ENCODE data around the gene IGFBP6. TPM values are rescaled to one million over a fixed set of nuclear protein-coding genes. Genes with fewer than 3 reads are reported as not detected.

IGFBP6 gene
- 1 to 10 TPM; 1.9 to 2.2 TPM for total RNA-seq

- H3K4me3 Mint-ChIP-seq, result peak within 1 kb of the TSS; percentile 76
- peaks cover 5% of the 10 kb centered on the region for H3K27me3 Mint-ChIP-seq
- peaks cover 41% of the 10 kb centered on the region for H3K4me1 Mint-ChIP-seq
- H3K27ac Mint-ChIP-seq, result peak within 1 kb of the TSS; percentile 81
- no peaks in the 10 kb centered on the region for H3K36me3 Mint-ChIP-seq
- H3K9me3 Mint-ChIP-seq, result no peaks in the 10 kb centered on the region
- peak; percentile 74 for DNase-seq
Measured at GRCh38 chr12:53097564-53098353, at the start of gene IGFBP6. Gene IGFBP6 (plus strand): TSS chr12:53097667. CDS start chr12:53097718, 51 bp downstream.

- Mint-ChIP-seq H3K27ac (no peak overlapping the region), H3K4me3 (no peak overlapping the region), H3K27me3 (peaks cover 12% of the 10 kb centered on the region), H3K36me3 (no peaks in the 10 kb centered on the region), H3K9me3 (no peaks in the 10 kb centered on the region), H3K4me1 (peaks cover 26% of the 10 kb centered on the region)
- DNase-seq, result no peak
Measured at GRCh38 chr12:53048033-53048779, 49.3 kb upstream of the IGFBP6 start.

GRCh38 chr12:53048780-53049401, 48.6 kb upstream of the IGFBP6 start:
- H3K4me3 Mint-ChIP-seq, result no peak overlapping the region
- no peak for DNase-seq
- no peak overlapping the region for H3K27ac Mint-ChIP-seq
- no peaks in the 10 kb centered on the region for H3K9me3 Mint-ChIP-seq
- H3K27me3 Mint-ChIP-seq, result peaks cover 12% of the 10 kb centered on the region
- H3K4me1 Mint-ChIP-seq, result peaks cover 26% of the 10 kb centered on the region
- H3K36me3 Mint-ChIP-seq, result no peaks in the 10 kb centered on the region

- Mint-ChIP-seq H3K27me3 (peaks cover 12% of the 10 kb centered on the region), H3K9me3 (no peaks in the 10 kb centered on the region), H3K36me3 (no peaks in the 10 kb centered on the region), H3K4me1 (peaks cover 31% of the 10 kb centered on the region), H3K4me3 (no peak within 1 kb of the TSS), H3K27ac (no peak within 1 kb of the TSS)
- DNase-seq, result no peak
Measured at GRCh38 chr12:53049571-53050318, 47.7 kb upstream of the IGFBP6 start, which contains the start of gene TNS2. Gene TNS2 (plus strand): TSS chr12:53050065. CDS start chr12:53050186, 121 bp downstream.

- Mint-ChIP-seq H3K4me3 (no peak overlapping the region), H3K36me3 (no peaks in the 10 kb centered on the region), H3K27ac (no peak overlapping the region), H3K4me1 (peaks cover 31% of the 10 kb centered on the region), H3K27me3 (peaks cover 7% of the 10 kb centered on the region), H3K9me3 (no peaks in the 10 kb centered on the region)
- no peak for DNase-seq
Measured at GRCh38 chr12:53050426-53051057, 46.9 kb upstream of the IGFBP6 start.

- no peak for DNase-seq
- Mint-ChIP-seq H3K4me3 (no peak overlapping the region), H3K4me1 (peaks cover 24% of the 10 kb centered on the region), H3K27ac (no peak overlapping the region), H3K36me3 (no peaks in the 10 kb centered on the region), H3K9me3 (no peaks in the 10 kb centered on the region), H3K27me3 (peaks cover 2% of the 10 kb centered on the region)
Measured at GRCh38 chr12:53051058-53051880, 46.2 kb upstream of the IGFBP6 start.

GRCh38 chr12:53051881-53052412, 45.5 kb upstream of the IGFBP6 start:
- H3K4me3 Mint-ChIP-seq, result no peak overlapping the region
- DNase-seq, result no peak
- H3K27me3 Mint-ChIP-seq, result no peaks in the 10 kb centered on the region

GRCh38 chr12:53052419-53053217, 44.8 kb upstream of the IGFBP6 start:
- H3K36me3 Mint-ChIP-seq, result no peaks in the 10 kb centered on the region
- H3K27me3 Mint-ChIP-seq, result no peaks in the 10 kb centered on the region
- H3K27ac Mint-ChIP-seq, result no peak overlapping the region
- no peaks in the 10 kb centered on the region for H3K9me3 Mint-ChIP-seq
- no peak overlapping the region for H3K4me3 Mint-ChIP-seq
- H3K4me1 Mint-ChIP-seq, result peaks cover 20% of the 10 kb centered on the region
- DNase-seq, result no peak

More at GRCh38 chr12:53051881-53052412, 45.5 kb upstream of the IGFBP6 start:
- H3K9me3 Mint-ChIP-seq, result no peaks in the 10 kb centered on the region
- no peaks in the 10 kb centered on the region for H3K36me3 Mint-ChIP-seq
- H3K27ac Mint-ChIP-seq, result no peak overlapping the region
- H3K4me1 Mint-ChIP-seq, result peaks cover 20% of the 10 kb centered on the region

- no peaks in the 10 kb centered on the region for H3K27me3 Mint-ChIP-seq
- DNase-seq, result peak; percentile 59
- no peaks in the 10 kb centered on the region for H3K36me3 Mint-ChIP-seq
- peaks cover 16% of the 10 kb centered on the region for H3K4me1 Mint-ChIP-seq
- H3K4me3 Mint-ChIP-seq, result peak overlapping the region; percentile 92
- H3K9me3 Mint-ChIP-seq, result no peaks in the 10 kb centered on the region
- peak overlapping the region; percentile 94 for H3K27ac Mint-ChIP-seq
Measured at GRCh38 chr12:53053218-53054111, 44.0 kb upstream of the IGFBP6 start.

- no peaks in the 10 kb centered on the region for H3K9me3 Mint-ChIP-seq
- peak overlapping the region; percentile 94 for H3K27ac Mint-ChIP-seq
- DNase-seq, result peak; percentile 90
- no peaks in the 10 kb centered on the region for H3K36me3 Mint-ChIP-seq
- H3K4me1 Mint-ChIP-seq, result peaks cover 9% of the 10 kb centered on the region
- peak overlapping the region; percentile 92 for H3K4me3 Mint-ChIP-seq
- H3K27me3 Mint-ChIP-seq, result no peaks in the 10 kb centered on the region
Measured at GRCh38 chr12:53054112-53054878, 43.2 kb upstream of the IGFBP6 start.

GRCh38 chr12:53055471-53056266, 41.8 kb upstream of the IGFBP6 start:
- no peak for DNase-seq
- no peak overlapping the region for H3K4me3 Mint-ChIP-seq
- H3K9me3 Mint-ChIP-seq, result no peaks in the 10 kb centered on the region
- no peaks in the 10 kb centered on the region for H3K36me3 Mint-ChIP-seq
- H3K27ac Mint-ChIP-seq, result no peak overlapping the region
- H3K4me1 Mint-ChIP-seq, result peaks cover 5% of the 10 kb centered on the region
- no peaks in the 10 kb centered on the region for H3K27me3 Mint-ChIP-seq

Data from activated naive CD8-positive, alpha-beta T cell treated with anti-CD3 and anti-CD28 coated beads for 36 hours (primary cell).